Activated B cell treated with CpG ODN at 0.5 μM for 24 hours (primary cell): Measurements from ENCODE around the gene SAMD8. TPM values are rescaled to one million over a fixed set of nuclear protein-coding genes. Genes with fewer than 3 reads are reported as not detected.
"Not testable (repeated sequence)": the region's sequence is repeated elsewhere in the genome, so short reads cannot be mapped to it uniquely, and the experiment has no call there.

Experiments
- ATAC-seq: fragments of 200-7000 bp; cut with Tn5 transposase; one replicate; pipeline ENCODE4 v1.10.0; 2021; ENCODE audit warnings: low read depth, mild to moderate bottlenecking, moderate library complexity
- CTCF ChIA-PET: fragments of 350-600 bp; sonication (Branson Sonifier 250); formaldehyde crosslinking; loops from one replicate; lab custom pipeline; 2021; ENCODE audit warnings: antibody characterized with exemption; lab: Charles Lee
- POLR2A ChIA-PET: fragments of 350-600 bp; sonication (Branson Sonifier 250); formaldehyde crosslinking; loops from one replicate; lab custom pipeline; 2021; ENCODE audit warnings: antibody characterized with exemption; lab: Charles Lee
- DNase-seq: peaks from one replicate; pipeline ENCODE4 v3.0.0; 2022
- H3K27ac Mint-ChIP-seq: one replicate; pipeline ENCODE4 v1.8.0; 2020; ENCODE audit warnings: mixed read lengths
- H3K27me3 Mint-ChIP-seq: one replicate; pipeline ENCODE4 v1.8.0; 2021; ENCODE audit warnings: mixed read lengths
- H3K36me3 Mint-ChIP-seq: one replicate; pipeline ENCODE4 v1.8.0; 2021; ENCODE audit warnings: low read depth, mixed read lengths
- H3K4me1 Mint-ChIP-seq: one replicate; pipeline ENCODE4 v1.8.0; 2021; ENCODE audit warnings: mixed read lengths
- H3K4me3 Mint-ChIP-seq: one replicate; pipeline ENCODE4 v1.8.0; 2020; ENCODE audit warnings: mild to moderate bottlenecking, mixed read lengths
- H3K9me3 Mint-ChIP-seq: one replicate; pipeline ENCODE4 v1.8.0; 2020; ENCODE audit warnings: mixed read lengths
- CTCF ChIP-seq: fragments of 200-600 bp; IDR thresholded peaks from one replicate; pipeline ENCODE4 v1.8.0; 2022; ENCODE audit warnings: antibody characterized with exemption, mild to moderate bottlenecking
- intact Hi-C: fragments of 100-400 bp; cut with micrococcal nuclease; formaldehyde crosslinking; loops from one replicate; pipeline ENCODE4 v1.15.1; 2024
- total RNA-seq: library from RNA; stranded (reverse); gene quantifications from 2 replicates; pipeline ENCODE4 v1.2.3, GENCODE V29; 2022

Gene SAMD8
- total RNA-seq, 1 donor from 2014 or later, result 29.1 TPM

- no peak for DNase-seq
- no peaks in the 10 kb centered on the region for H3K9me3 Mint-ChIP-seq
- POLR2A ChIA-PET, result interaction anchor here (0.6 to 4.1 kb wide), 4 partner anchors 101 to 960 kb away, joined by 3 to 34 read pairs (median 4); partner anchors contain the start of genes ADK, AP3M1 and VDAC2
- H3K4me3 Mint-ChIP-seq, result peak overlapping the region; percentile 90
- intact Hi-C loops, result loop anchor here (5.0 to 10.0 kb wide), 2 partner anchors 935 to 1613 kb away; partner anchors contain the start of gene PPP3CB
- H3K27me3 Mint-ChIP-seq, result no peaks in the 10 kb centered on the region
- no peak for TF ChIP-seq CTCF
- peaks cover 19% of the 10 kb centered on the region for H3K36me3 Mint-ChIP-seq
- peak overlapping the region; percentile 90 for H3K27ac Mint-ChIP-seq
- CTCF ChIA-PET, result interaction anchor here (1.3 to 1.4 kb wide), 2 partner anchors 8 to 866 kb away, joined by 3 read pairs; no protein-coding TSS in a partner anchor
- no peak for ATAC-seq
- H3K4me1 Mint-ChIP-seq, result peaks cover 38% of the 10 kb centered on the region
Observed at GRCh38 chr10:75110006-75110632, 1.3 kb upstream of the SAMD8 start.

GRCh38 chr10:75111907-75112679, 637 bp downstream of the SAMD8 start:
- Mint-ChIP-seq H3K9me3 (no peaks in the 10 kb centered on the region), H3K27ac (peak overlapping the region; percentile 90), H3K4me3 (peak overlapping the region; percentile 90), H3K4me1 (peaks cover 47% of the 10 kb centered on the region), H3K27me3 (no peaks in the 10 kb centered on the region), H3K36me3 (peaks cover 26% of the 10 kb centered on the region)
- ATAC-seq (peak; percentile 32), DNase-seq (peak; percentile 54)
- no peak for TF ChIP-seq CTCF
- intact Hi-C loops, result loop anchor here (1.0 to 10.0 kb wide), 8 partner anchors 17 to 1615 kb away; partner anchors contain the start of genes KAT6B, PPP3CB and VDAC2
- ChIA-PET POLR2A (interaction anchor here (0.6 to 4.1 kb wide), 11 partner anchors 10 to 1616 kb away, joined by 3 to 34 read pairs (median 6); partner anchors contain the start of genes ADK, AP3M1, KAT6B and PPP3CB), CTCF (interaction anchor here (1.1 kb wide), 1 partner anchor 118 kb away, joined by 4 read pairs; no protein-coding TSS in a partner anchor)

- no peaks in the 10 kb centered on the region for H3K9me3 Mint-ChIP-seq
- H3K4me3 Mint-ChIP-seq, result no peak overlapping the region
- peaks cover 65% of the 10 kb centered on the region for H3K4me1 Mint-ChIP-seq
- H3K36me3 Mint-ChIP-seq, result peaks cover 26% of the 10 kb centered on the region
- ChIA-PET CTCF (no interaction called here), POLR2A (interaction anchor here (0.8 kb wide), 1 partner anchor 96 kb away, joined by 3 read pairs; no protein-coding TSS in a partner anchor)
- DNase-seq, result no peak
- intact Hi-C loops, result loop anchor here (10.0 kb wide), 1 partner anchor 940 kb away; no protein-coding TSS in a partner anchor
- H3K27ac Mint-ChIP-seq, result no peak overlapping the region
- no peaks in the 10 kb centered on the region for H3K27me3 Mint-ChIP-seq
- TF ChIP-seq CTCF, result no peak
- ATAC-seq, result no peak
Observed at GRCh38 chr10:75115137-75115536, 3.7 kb downstream of the SAMD8 start.

- H3K27me3 Mint-ChIP-seq, CTCF ChIA-PET, ATAC-seq, DNase-seq, H3K4me3 Mint-ChIP-seq, H3K9me3 Mint-ChIP-seq, H3K27ac Mint-ChIP-seq: not testable (repeated sequence)
- H3K36me3 Mint-ChIP-seq, result peaks cover 17% of the 10 kb centered on the region
- peaks cover 67% of the 10 kb centered on the region for H3K4me1 Mint-ChIP-seq
- POLR2A ChIA-PET, result interaction anchor here (0.6 kb wide), 1 partner anchor 1208 kb away, joined by 3 read pairs; no protein-coding TSS in a partner anchor
- intact Hi-C loops, result loop anchor here (10.0 kb wide), 1 partner anchor 942 kb away; no protein-coding TSS in a partner anchor
Observed at GRCh38 chr10:75116941-75117775, 5.7 kb downstream of the SAMD8 start.

- ChIA-PET POLR2A (no interaction called here), CTCF (interaction anchor here (1.2 kb wide), 1 partner anchor 8 kb away, joined by 3 read pairs; no protein-coding TSS in a partner anchor)
- no peak overlapping the region for H3K27ac Mint-ChIP-seq
- TF ChIP-seq CTCF, result no peak
- H3K36me3 Mint-ChIP-seq, result peaks cover 14% of the 10 kb centered on the region
- no peaks in the 10 kb centered on the region for H3K9me3 Mint-ChIP-seq
- ATAC-seq (no peak), DNase-seq (no peak)
- peaks cover 62% of the 10 kb centered on the region for H3K4me1 Mint-ChIP-seq
- intact Hi-C loops, result loop anchor here (10.0 kb wide), 1 partner anchor 943 kb away; no protein-coding TSS in a partner anchor
- no peaks in the 10 kb centered on the region for H3K27me3 Mint-ChIP-seq
- no peak overlapping the region for H3K4me3 Mint-ChIP-seq
Observed at GRCh38 chr10:75117995-75118394, 6.5 kb downstream of the SAMD8 start.

- H3K9me3 Mint-ChIP-seq, H3K27ac Mint-ChIP-seq, H3K4me3 Mint-ChIP-seq, POLR2A ChIA-PET, DNase-seq, H3K27me3 Mint-ChIP-seq: not testable (repeated sequence)
- Mint-ChIP-seq H3K36me3 (peaks cover 20% of the 10 kb centered on the region), H3K4me1 (peaks cover 53% of the 10 kb centered on the region)
- intact Hi-C loops, result loop anchor here (10.0 kb wide), 1 partner anchor 945 kb away; no protein-coding TSS in a partner anchor
- peak; percentile 25 for ATAC-seq
- CTCF ChIA-PET, result interaction anchor here (0.6 kb wide), 1 partner anchor 872 kb away, joined by 3 read pairs; no protein-coding TSS in a partner anchor
Observed at GRCh38 chr10:75119444-75120066, 8.1 kb downstream of the SAMD8 start.
